Cardiac muscle cell (in vitro differentiated cells and primary cell): Measurements from ENCODE around the gene ANKRD33. TPM values are rescaled to one million over a fixed set of nuclear protein-coding genes. Genes with fewer than 3 reads are reported as not detected.

Experiments used
- DNase-seq, 2 donors: peaks; one replicate each; pipeline versions ENCODE4 v3.0.0 to v3.0.0-alpha.2; 2010 to 2017; ENCODE audit warnings: low read depth in 1 of 2, low spot score in 1 of 2
- H3K27ac ChIP-seq: fragments of 200-600 bp; sonication (generic); 2 replicates; pipeline ENCODE4 v1.5.1; 2016
- H3K27me3 ChIP-seq: fragments of 200-600 bp; sonication (generic); 2 replicates; pipeline ENCODE4 v1.6.0; 2016; ENCODE audit warnings: control low read depth
- H3K36me3 ChIP-seq: fragments of 200-600 bp; sonication (generic); 2 replicates; pipeline ENCODE4 v1.5.1; 2016; ENCODE audit warnings: control low read depth
- H3K4me1 ChIP-seq: fragments of 200-600 bp; sonication (generic); 2 replicates; pipeline ENCODE4 v1.8.1; 2017; ENCODE audit warnings: low read depth, mild to moderate bottlenecking, mixed run types
- H3K4me3 ChIP-seq: fragments of 200-600 bp; sonication (generic); 2 replicates; pipeline ENCODE4 v1.5.1; 2016; ENCODE audit warnings: mild to moderate bottlenecking
- H3K9me3 ChIP-seq: fragments of 200-600 bp; sonication (generic); 2 replicates; pipeline ENCODE4 v1.5.1; 2017; ENCODE audit warnings: low read depth, mild to moderate bottlenecking, control low read depth
- polyA plus RNA-seq: library from polyadenylated mRNA; unstranded; fragments of >200 nt; fragmentation: Nextera tagmentation; extraction: Ambion mirVana; gene quantifications from 2 replicates; pipeline ENCODE4 v1.2.1, GENCODE V29; 2016
- total RNA-seq: library from RNA; depleted of rRNA; stranded (reverse); fragments of >200 nt; gene quantifications from 2 replicates; pipeline ENCODE4 v1.2.3, GENCODE V29; 2016
- TF ChIP-seq, protein P1 (sequence below): IDR thresholded peaks from 2 replicates; pipeline ENCODE4 v1.5.1; 2012; ENCODE audit warnings: low read depth, mild to moderate bottlenecking, low read length

ANKRD33 gene
- total and polyA plus RNA-seq, 2 experiments from 2014 or later, result 0.30 TPM; not detected in 1

DNA sequence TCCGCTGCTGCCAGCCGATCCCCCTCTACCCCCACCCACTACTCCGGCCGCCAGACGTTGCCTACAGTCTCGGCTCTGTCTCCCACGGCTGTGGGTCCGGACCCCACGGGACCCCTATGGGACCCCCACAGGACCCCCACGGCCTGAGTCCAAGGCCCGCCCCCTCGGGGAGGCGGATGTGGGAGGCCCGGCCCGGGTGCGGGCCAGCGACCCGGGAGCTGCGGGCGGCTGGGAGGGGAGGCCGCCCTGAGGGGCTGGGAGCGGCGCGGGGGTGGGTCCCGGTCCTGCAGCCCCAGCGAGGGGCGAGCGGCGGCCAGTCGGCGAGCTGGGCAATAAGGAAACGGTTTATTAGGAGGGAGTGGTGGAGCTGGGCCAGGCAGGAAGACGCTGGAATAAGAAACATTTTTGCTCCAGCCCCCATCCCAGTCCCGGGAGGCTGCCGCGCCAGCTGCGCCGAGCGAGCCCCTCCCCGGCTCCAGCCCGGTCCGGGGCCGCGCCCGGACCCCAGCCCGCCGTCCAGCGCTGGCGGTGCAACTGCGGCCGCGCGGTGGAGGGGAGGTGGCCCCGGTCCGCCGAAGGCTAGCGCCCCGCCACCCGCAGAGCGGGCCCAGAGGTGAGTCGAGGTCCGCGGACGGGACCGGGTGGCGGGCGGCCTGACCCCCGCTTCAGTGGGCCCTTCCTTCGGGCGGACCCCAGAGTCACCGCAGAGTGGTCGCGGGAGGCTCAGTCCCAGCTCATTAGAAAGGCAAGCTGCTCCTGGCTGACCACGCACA lies 19.4 kb downstream of the ANKRD33 start, which contains the start of gene ACVRL1:
TSS of gene ACVRL1 (plus strand) at position 422 of the 773 bp plus-strand sequence. CDS start 4,971 bp downstream, outside the sequence.
- Histone ChIP-seq H3K27me3 (peaks cover 26% of the 10 kb centered on the region), H3K4me1 (peaks cover 10% of the 10 kb centered on the region), H3K36me3 (no peaks in the 10 kb centered on the region), H3K9me3 (no peaks in the 10 kb centered on the region), H3K27ac (no peak within 1 kb of the TSS), H3K4me3 (peak within 1 kb of the TSS; percentile 13)
- TF ChIP-seq, protein P1, sequence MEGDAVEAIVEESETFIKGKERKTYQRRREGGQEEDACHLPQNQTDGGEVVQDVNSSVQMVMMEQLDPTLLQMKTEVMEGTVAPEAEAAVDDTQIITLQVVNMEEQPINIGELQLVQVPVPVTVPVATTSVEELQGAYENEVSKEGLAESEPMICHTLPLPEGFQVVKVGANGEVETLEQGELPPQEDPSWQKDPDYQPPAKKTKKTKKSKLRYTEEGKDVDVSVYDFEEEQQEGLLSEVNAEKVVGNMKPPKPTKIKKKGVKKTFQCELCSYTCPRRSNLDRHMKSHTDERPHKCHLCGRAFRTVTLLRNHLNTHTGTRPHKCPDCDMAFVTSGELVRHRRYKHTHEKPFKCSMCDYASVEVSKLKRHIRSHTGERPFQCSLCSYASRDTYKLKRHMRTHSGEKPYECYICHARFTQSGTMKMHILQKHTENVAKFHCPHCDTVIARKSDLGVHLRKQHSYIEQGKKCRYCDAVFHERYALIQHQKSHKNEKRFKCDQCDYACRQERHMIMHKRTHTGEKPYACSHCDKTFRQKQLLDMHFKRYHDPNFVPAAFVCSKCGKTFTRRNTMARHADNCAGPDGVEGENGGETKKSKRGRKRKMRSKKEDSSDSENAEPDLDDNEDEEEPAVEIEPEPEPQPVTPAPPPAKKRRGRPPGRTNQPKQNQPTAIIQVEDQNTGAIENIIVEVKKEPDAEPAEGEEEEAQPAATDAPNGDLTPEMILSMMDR, result no peak
- peak in 1 of 2 donors; percentile 43 for DNase-seq

GRCh38 chr12:51907856-51908425 lies 20.0 kb downstream of the ANKRD33 start:
- no peak for DNase-seq
- H3K27me3 ChIP-seq, result peaks cover 26% of the 10 kb centered on the region
- H3K4me3 ChIP-seq, result no peak overlapping the region

GRCh38 chr12:51908876-51909592 lies 21.1 kb downstream of the ANKRD33 start:
- Histone ChIP-seq H3K4me1 (peaks cover 17% of the 10 kb centered on the region), H3K27ac (no peak overlapping the region), H3K27me3 (peaks cover 26% of the 10 kb centered on the region), H3K9me3 (no peaks in the 10 kb centered on the region), H3K36me3 (no peaks in the 10 kb centered on the region), H3K4me3 (no peak overlapping the region)
- no peak for DNase-seq
- TF ChIP-seq, protein P1, result no peak

More at GRCh38 chr12:51907856-51908425, 20.0 kb downstream of the ANKRD33 start:
- Histone ChIP-seq H3K27ac (no peak overlapping the region), H3K36me3 (no peaks in the 10 kb centered on the region), H3K4me1 (peaks cover 17% of the 10 kb centered on the region), H3K9me3 (no peaks in the 10 kb centered on the region)
- TF ChIP-seq, protein P1, result no peak

GRCh38 chr12:51910168-51910567 lies 22.3 kb downstream of the ANKRD33 start:
- Histone ChIP-seq H3K27ac (no peak overlapping the region), H3K9me3 (no peaks in the 10 kb centered on the region), H3K4me3 (no peak overlapping the region), H3K4me1 (peaks cover 15% of the 10 kb centered on the region), H3K36me3 (no peaks in the 10 kb centered on the region), H3K27me3 (peaks cover 26% of the 10 kb centered on the region)
- TF ChIP-seq, protein P1, result no peak
- DNase-seq, result peak in 1 of 2 donors; percentile 32

GRCh38 chr12:51910691-51911090 lies 22.8 kb downstream of the ANKRD33 start:
- TF ChIP-seq, protein P1, result no peak
- H3K27me3 ChIP-seq, result peaks cover 26% of the 10 kb centered on the region
- H3K4me3 ChIP-seq, result no peak overlapping the region
- no peaks in the 10 kb centered on the region for H3K9me3 ChIP-seq
- peaks cover 10% of the 10 kb centered on the region for H3K4me1 ChIP-seq
- no peaks in the 10 kb centered on the region for H3K36me3 ChIP-seq
- DNase-seq, result no peak
- no peak overlapping the region for H3K27ac ChIP-seq
